ENCODE results near the gene TNRC6A.
"Not testable (repeated sequence)": the region's sequence is repeated elsewhere in the genome, so short reads cannot be mapped to it uniquely, and the experiment has no call there.

Gene TNRC6A

DNA sequence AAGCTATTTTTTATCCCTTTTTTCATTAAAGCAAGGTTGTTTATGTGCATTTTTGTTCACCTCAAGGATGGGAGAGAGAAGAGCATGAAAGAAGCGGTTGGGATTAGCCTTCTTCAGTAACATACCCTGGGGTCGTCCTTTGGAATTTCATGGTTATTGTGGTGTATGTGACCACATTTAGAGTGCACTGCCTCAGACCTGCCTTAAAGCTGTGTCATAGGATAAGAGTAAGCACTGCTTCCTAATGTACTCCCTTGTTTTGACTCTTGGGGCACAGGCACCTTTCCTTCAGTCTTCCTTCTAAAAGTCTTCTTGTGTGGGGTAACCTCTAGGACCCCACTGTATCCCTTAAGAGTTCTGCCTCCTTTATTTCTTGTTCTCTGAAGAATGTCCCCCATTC lies 28.9 kb downstream of the TNRC6A start:
- no peak for DNase-seq (ENCODE audit: low spot score)

DNA sequence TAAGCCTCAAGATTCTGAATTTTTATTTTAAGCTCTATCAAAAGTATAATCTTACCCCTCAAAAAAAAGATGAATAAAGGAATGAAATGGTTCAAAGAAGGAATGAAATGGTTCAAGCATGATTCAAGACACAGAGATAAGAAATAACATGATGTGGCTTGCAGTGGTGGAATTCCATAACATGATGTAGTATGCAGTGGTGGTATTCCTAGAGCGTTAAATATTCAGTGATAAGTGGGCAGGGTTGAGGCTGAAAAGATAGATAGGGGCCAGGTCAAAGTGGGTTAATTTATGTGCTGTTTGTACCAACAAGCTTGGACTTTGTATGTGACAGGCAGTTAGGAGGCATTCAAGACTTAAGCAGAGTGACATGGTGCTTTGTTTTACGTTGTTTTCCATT lies 29.6 kb downstream of the TNRC6A start:
- DNase-seq (ENCODE audit: low spot score): no peak

DNA sequence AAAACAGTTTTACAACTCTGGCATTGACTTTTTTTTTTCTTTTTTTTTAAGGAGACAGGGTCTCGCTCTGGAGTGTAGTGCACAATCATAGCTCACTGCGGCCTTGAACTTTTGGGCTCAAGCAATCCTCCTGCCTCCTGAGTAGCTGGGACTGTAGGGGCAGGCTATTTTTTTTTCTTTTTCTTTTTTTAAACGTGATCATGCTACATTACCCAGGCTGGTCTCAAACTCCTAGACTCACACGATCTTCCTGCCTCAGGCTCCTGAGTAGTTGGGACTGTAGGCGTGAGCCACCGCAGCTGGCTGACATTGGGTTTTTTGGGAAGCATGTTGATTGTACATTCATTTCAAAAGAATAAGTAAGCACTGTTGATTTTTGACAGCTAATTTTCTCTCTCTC lies 32.1 kb downstream of the TNRC6A start:
- no peak for DNase-seq (ENCODE audit: low spot score)

DNA sequence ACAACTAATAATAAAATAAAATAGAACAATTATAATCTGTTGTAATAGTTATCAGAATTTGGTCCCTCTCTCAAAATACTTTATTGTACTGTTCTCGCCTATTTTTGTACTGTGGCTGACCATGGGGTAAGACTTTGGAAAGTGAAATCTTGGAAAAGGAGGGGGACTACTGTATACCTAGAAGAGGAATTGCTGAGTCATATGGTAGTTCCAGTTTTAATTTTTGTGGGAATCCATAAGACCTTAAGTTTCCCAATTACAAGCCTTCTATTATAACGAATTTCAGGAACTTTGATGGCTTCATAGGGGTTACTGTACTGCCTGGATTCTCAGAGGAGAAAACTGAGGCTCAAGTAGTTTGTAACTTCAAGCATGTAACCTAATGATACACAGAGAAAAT lies 35.5 kb downstream of the TNRC6A start:
- no peak for DNase-seq (ENCODE audit: low spot score)

DNA sequence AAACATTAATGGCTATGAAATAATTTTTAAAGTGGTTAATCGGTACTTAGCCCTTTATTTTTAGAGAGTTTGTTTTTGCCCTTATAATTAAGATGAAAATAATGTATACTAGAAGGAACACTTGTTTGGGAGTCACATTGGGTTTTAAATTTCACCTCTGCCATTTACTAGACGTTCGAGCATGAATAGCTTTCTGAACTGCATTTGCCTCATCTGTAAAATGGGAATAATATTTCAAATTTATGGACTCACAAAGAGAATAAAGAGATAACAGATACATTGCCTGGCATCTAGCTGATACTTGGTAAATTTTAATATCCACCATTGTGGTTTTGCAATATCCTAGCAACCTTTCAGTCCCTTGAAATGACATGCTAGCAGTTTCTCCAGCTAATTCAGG lies 36.6 kb downstream of the TNRC6A start:
- no peak for DNase-seq (ENCODE audit: low spot score)

DNA sequence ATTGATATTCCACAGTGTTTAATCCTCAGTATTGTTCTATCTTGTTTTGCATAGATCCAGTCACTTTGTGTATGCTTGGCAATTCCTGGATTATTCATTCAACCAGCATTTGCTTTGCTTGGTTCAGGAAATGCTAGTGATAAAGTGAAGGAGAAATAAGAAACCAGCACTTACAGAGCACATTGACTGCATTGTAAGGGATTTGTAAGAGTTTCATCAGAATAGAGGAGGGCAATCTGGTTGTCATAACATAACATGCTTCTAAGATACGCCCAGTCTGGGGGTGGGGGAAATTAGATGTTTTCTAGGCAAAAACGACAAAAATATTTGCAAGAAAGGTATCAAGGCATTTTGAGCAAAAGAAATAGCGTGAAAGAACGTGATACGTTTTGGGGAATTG lies 40.4 kb downstream of the TNRC6A start:
- no peak for DNase-seq (ENCODE audit: low spot score)

DNA sequence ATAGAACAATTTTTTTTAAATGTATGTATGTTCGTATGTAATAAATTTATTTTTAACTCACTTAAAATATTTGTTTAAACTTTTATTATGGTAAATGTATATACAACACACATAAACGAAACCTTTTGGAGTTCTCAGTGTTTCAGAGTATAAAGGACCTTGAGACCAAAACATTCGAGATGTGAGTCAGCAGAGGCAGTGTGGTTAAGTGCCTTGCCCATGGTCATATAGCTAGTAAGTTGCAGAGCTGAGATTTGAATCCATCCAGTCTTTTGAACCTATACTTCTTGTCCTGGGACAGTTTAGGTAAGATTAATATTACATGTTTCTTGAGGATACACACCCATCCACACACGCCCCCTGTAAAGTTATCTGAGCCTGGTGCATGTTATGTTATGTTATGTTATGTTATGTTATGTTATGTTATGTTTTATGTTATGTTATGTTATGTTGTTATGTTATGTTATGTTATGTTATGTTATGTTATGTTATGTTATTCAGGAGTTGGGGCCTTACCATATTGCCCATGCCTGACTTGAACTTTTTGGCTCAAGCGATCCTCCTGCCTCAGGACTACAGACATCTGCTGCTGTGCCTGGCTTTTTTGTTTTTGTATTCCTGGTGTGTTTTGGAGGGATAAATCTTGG lies 41.8 kb downstream of the TNRC6A start:
- no peak for DNase-seq (ENCODE audit: low spot score)

DNA sequence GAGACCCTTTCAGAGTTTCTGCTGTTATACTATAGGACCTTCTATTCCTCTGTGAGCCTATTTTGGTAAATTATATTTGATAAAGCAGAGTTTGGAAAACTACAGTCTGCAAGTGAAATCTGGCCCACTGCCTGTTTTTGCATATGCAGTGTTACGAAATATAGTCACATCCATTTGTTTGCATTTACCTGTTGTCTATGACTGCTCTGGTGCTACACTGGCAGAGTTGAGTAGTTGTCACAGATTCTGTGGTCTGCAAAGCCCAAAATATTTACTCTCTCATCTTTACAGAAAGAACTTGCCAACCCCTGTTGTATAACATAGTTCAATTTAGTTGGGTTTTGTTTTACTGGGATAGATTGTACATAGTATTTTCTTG lies 42.3 kb downstream of the TNRC6A start:
- no peak for DNase-seq (ENCODE audit: low spot score)

DNA sequence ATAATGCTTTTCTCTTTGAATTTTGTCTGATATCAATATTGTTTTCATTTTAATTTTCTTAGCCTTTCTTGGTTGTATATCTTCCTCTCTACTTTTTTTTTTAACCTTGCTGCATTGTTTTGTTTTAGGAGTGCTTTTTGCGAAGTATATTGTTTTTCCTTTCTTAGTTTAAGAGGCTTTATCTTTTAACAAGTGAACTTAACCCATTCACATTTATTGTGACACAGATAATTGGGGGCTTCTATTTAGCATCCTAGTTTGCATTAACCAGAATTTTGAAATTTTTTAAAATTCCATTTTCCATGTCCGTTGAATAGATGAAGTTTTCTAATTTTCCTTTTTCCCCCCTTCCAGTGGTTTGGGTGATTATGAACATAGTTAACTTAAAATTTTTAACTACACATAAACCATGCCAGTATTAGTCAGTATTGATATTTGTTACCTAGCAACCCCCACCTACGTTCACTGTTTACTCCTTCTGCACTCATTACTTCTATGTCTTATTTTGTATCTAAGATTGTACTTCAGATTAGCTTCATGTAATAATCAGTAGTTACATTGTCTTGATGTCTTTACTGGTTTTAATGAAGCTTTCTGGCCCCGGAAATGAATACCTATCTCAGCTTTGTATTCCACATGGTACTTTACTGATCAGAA lies 44.4 kb downstream of the TNRC6A start:
- DNase-seq (ENCODE audit: low spot score): no peak

DNA sequence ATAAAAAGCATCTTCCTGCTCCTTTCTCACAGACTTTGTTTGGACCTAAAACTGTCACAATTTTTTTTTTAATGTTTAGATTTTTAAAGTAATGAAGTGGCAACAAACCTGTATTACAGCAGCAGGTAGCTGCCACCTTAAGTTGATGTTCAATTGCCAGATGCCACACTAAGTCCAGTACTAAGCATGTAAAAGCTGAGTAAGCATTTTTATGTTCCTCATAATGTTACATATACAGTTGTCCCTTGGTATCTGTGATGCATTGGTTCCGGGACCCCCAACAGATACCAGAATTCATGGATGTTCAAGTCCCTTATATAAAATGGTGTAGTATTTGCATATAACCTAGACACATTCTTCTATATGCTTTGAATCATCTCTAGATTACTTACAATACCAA lies 45.1 kb downstream of the TNRC6A start:
- DNase-seq (ENCODE audit: low spot score): no peak

DNA sequence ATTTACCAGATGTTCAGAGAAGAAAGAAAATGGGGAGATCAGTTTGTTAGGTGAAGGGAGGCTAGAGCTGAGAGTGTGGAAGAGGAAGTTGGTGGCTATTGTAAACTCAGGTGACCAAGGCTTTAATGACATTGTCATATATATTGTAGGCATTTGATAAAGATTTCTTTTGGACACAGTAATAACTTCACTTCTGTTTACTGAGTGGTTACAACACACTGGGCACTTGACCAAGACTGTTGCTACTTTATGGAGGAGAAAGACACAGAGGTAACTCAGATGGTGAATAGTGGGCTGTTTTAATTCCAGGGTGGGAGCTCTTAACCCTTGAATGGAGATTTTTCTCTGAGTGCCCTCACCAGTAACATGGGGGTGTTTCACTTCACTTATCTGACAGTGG lies 46.0 kb downstream of the TNRC6A start:
- no peak for DNase-seq (ENCODE audit: low spot score)

DNA sequence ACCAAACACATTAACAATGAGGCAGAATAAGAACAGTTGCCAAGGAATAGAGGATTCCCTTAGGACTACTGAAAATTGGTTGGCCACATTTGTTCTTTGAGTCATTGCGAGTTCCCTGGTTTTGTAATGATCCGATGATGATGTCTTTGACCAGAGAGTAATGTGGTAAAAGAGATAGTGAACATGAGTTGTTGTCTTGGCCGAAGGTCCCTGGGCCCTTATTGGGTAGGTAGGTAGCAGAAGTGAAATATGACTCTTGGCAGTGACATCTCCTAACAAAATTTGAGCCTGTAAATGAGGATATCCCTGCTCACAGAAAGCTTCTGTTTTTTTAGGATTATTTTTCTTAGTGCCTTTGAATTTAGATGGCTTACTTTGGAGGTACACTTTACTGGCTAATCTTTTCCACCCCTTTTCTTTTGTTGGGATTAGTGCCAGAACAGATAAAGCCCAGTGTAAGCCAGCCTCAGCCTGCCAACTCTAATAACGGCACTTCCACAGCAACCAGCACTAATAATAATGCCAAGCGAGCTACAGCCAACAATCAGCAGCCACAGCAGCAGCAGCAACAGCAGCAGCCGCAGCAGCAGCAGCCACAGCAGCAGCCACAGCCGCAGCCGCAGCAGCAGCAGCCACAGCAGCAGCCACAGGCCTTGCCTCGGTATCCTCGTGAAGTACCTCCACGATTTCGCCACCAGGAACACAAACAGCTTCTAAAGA lies 47.2 kb downstream of the TNRC6A start:
- DNase-seq (ENCODE audit: low spot score): peak; percentile 3

DNA sequence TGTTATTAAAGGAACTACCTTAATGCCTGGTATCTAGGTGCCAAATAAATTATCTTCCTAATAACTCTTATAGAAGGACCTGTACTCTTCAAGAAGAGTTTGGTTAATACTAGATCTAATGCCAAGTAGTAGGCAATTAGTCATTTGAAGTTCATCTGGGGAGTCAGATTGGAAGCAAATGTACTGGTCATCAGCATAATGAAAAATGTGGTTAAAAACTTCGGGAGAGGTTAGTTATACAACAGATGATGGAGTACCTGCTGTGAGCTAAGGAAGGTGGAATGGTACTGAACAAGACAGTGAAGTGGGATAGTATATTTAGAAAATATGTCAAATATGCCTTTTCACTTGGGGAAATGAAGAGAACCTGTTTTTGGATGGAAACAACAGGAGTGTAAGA lies 49.2 kb downstream of the TNRC6A start:
- DNase-seq (ENCODE audit: low spot score): no peak

DNA sequence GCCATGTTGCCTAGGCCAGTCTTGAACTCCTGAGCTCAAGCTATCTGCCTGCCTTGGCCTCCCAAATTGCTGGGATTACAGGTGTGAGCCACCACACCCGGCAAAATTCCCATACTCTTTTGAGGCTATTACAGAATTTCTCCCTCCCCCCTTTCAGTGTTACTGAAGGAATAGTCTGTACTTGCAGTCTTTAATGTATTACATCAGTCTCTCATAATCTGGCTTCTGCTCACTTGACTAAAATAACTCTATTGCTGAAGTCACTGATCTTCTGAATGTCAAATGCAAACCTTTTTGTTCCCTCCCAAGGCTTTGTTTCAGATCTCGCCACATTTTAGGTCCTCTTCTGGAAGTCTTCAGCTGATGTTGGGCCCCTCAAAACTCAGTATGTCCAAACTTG lies 51.8 kb downstream of the TNRC6A start:
- no peak for DNase-seq (ENCODE audit: low spot score)

DNA sequence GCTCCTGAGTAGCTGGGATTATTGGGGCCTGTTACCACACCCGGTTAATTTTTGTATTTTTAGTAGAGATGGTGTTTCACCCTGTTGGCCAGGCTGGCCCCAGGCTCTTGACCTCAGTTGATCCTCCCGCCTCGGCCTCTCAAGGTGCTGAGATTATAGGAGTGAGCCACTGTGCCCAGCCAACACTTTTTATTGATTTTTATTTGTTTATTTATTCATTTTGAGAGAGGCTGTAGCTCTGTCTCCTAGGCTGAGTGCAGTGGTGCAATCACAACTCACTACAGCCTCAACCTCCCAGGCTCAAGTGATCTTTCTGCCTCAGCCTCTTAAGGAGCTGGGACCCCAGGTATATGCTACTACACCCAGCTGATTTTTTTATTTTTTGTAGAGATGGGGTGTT lies 54.7 kb downstream of the TNRC6A start:
- no peak for DNase-seq (ENCODE audit: low spot score)

DNA sequence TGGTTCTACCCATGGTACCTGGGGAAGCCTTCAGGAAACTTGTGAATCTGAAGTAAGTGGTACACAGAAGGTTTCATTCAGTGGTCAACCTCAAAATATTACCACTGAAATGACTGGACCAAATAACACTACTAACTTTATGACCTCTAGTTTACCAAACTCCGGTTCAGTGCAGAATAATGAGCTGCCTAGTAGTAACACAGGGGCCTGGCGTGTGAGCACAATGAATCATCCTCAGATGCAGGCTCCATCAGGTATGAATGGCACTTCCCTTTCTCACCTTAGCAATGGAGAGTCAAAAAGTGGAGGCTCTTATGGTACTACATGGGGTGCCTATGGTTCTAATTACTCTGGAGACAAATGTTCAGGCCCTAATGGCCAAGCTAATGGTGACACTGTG lies 60.4 kb downstream of the TNRC6A start:
- DNase-seq (ENCODE audit: low spot score): no peak

DNA sequence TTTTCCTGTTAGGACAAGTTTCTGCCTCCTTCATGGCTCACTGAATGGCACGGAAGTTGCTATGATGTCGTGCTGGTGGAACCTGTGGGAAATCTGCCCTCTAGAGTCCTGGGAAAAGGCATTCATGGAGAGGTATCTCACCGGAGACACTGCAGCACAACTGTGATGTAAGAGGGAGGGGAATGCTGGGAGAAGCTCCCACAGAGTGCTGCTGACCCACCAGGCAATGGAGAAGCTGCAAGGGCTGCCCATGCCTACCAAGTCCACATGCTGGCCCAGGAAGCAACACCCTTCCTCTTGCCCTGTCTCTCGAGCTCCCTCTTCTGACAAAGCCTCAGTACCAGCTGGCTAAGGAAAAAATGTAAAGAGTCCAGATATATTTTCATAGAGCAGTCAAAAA lies 71.1 kb downstream of the TNRC6A start:
- no peak for DNase-seq (ENCODE audit: low spot score)

DNA sequence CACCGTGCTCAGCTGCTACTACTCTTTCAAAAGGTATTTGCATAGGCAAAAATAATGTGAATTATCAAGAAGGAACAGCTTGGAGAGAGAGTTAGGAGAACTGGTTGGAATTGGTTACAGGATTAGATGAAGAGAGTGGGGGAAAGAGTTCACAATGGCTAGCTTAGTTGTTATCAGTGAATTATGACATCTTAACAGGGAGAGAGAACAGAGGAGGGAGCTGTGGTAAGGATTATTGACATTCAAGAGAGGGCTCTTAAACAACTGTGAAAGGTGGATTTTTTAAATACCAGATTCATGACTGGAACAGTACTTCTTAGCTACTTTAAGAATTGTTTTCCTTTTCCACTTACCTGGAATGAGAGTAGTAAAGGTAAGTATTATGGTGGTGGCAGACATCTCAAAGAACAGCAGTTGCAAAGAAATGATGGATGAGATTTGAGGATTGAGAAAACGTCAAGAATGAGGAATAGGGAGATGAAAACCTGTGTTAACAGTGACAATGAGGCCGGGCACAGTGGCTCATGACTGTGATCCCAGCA lies 72.4 kb downstream of the TNRC6A start:
- DNase-seq (ENCODE audit: low spot score): no peak

DNA sequence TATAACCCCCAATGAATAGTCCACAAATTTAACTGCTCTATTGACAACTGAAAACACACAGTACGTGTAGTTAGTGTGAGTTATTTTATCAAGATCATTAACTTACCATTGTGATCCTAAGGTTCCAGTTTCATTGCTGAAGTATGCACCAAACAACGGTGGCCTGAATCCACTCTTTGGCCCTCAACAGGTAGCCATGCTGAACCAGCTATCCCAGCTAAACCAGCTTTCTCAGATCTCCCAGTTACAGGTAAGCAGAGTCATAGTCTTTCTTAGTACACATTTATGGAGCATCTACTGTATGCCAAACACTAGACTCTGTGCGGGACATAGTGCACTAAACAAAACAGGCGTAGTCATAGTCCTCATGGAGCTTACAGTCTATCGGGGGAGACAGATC lies 76.0 kb downstream of the TNRC6A start:
- DNase-seq (ENCODE audit: low spot score): no peak

DNA sequence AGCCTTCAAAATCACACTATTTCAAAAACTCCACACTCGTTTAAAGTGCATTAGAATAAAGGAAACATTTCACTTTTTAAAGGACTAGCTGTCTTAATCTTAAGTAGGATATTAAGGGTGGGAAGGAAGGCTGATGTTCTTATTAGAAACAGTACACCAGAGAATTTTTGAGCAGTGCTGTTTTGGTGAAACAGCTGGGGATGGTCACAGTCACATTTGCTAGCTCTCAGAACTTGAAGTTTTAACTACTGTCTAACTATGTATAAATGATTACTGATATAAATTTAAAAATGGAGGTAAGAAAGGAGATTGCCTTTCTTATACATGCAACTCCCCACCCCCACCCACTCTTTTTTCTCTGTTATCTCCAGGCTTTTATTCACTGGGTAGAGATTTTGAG lies 77.8 kb downstream of the TNRC6A start:
- DNase-seq (ENCODE audit: low spot score): no peak

DNA sequence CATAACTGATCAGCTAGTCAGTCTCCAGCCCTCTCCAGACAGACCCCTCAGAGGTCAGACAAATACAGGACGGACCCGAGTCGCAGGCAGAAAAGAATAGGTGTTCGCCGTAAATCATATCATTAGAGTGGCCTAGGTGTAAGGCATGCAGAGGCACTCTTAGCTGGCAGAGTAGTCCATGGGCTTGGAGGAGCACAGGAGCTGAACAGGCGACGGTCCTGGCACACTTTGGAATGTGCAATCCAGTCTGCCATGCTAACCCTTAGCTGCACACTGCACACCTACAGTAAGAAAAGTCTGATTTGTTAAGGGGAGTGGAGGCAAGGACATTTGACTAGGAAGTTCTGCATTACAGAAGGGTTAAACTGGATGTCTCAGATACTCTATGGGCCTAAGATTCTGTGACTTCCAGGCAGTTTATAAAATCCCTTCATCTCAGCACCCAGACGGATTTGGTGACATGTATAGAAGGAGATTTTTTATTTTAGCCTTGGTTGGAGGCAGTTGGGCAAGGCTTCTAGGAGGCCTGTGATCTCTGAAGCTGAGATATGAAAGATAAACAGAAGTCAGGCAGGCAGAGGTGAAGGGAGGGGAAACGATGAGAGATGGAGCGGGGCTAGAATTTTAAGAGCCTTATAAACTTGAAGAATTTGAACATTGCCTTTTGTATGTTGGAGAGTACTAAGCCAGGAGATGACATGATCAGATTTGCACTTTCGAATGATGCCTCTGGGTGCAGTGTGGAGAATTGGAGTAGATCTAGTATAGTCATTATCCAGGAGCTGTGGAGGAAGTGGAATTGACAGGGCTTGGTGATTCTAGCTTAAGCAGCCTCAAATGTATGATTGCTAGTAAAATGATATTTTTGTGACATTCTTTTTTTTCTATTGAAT lies 81.7 kb downstream of the TNRC6A start:
- no peak for DNase-seq (ENCODE audit: low spot score)

DNA sequence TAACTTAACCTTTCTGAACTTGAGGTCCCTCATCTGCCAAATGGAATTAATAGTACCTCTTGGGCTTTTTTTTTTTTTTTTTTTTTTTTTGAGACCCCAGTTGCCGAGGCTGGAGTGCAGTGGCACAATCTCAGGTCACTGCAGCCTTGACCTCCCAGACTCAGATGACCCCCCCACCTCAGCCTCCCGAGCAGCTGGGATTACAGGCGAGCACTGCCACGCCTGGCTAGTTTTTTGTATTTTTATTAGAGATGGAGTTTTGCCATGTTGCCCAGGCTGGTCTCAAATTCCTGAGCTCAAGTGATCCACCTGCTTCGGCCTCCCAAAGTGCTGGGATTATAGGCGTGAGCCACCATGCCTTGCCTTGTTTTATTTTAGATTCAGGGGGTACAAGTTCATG lies 83.4 kb downstream of the TNRC6A start:
- not testable (repeated sequence) for DNase-seq (ENCODE audit: low spot score)
